KMS-11 (cell line): ENCODE measurements around the gene ACAP3.

Source experiments
- H2AFZ ChIP-seq: fragments of 200-600 bp; sonication (generic); 2 replicates; pipeline ENCODE4 v1.6.1; 2016; ENCODE audit warnings: antibody characterized with exemption, mixed run types, low read depth
- H3K27ac ChIP-seq: fragments of 200-600 bp; sonication (generic); 2 replicates; pipeline ENCODE4 v1.6.1; 2016; ENCODE audit warnings: mild to moderate bottlenecking, mixed run types
- H3K27me3 ChIP-seq: fragments of 200-600 bp; sonication (generic); 2 replicates; pipeline ENCODE4 v1.6.1; 2017; ENCODE audit warnings: mild to moderate bottlenecking, low read depth, mixed run types, moderate library complexity; ENCODE audit not compliant: insufficient read depth
- H3K36me3 ChIP-seq: fragments of 200-600 bp; sonication (generic); 2 replicates; pipeline ENCODE4 v1.6.1; 2017; ENCODE audit warnings: mild to moderate bottlenecking, mixed run types; ENCODE audit not compliant: insufficient read depth
- H3K4me1 ChIP-seq: fragments of 200-600 bp; sonication (generic); 2 replicates; pipeline ENCODE4 v1.6.1; 2016; ENCODE audit warnings: mild to moderate bottlenecking, low read depth, mixed run types; ENCODE audit not compliant: poor library complexity, severe bottlenecking
- H3K4me2 ChIP-seq: fragments of 200-600 bp; sonication (generic); 2 replicates; pipeline ENCODE4 v1.7.0; 2016; ENCODE audit warnings: mild to moderate bottlenecking, mixed run types
- H3K4me3 ChIP-seq: fragments of 200-600 bp; sonication (generic); IDR thresholded peaks from 2 replicates; pipeline ENCODE4 v1.6.1; 2017; ENCODE audit warnings: low read depth, low read length, mixed read lengths; ENCODE audit not compliant: insufficient read depth
- H3K79me2 ChIP-seq: fragments of 200-600 bp; sonication (generic); 2 replicates; pipeline ENCODE4 v1.6.1; 2016; ENCODE audit warnings: low read depth, mixed run types; ENCODE audit not compliant: insufficient read depth
- H3K9ac ChIP-seq: fragments of 200-600 bp; sonication (generic); 2 replicates; pipeline ENCODE4 v1.6.1; 2016; ENCODE audit warnings: mild to moderate bottlenecking, mixed run types
- H4K20me1 ChIP-seq: fragments of 200-600 bp; sonication (generic); 2 replicates; pipeline ENCODE4 v1.6.1; 2016; ENCODE audit warnings: mild to moderate bottlenecking, mixed run types; ENCODE audit not compliant: insufficient read depth
- CTCF ChIP-seq: fragments of 200-600 bp; sonication (generic); conservative IDR thresholded peaks from 2 replicates; pipeline ENCODE4 v1.6.1; 2017; ENCODE audit warnings: low read depth, mild to moderate bottlenecking, antibody characterized with exemption, low read length, moderate library complexity, mixed read lengths

ACAP3 gene

GRCh38 chr1:1351511-1352427, 44.0 kb upstream of the ACAP3 start:
- no peak overlapping the region for H3K27ac ChIP-seq
- H3K4me1 ChIP-seq, result peaks cover 17% of the 10 kb centered on the region
- H3K27me3 ChIP-seq, result no peaks in the 10 kb centered on the region; the same call in 1 of the 2 replicates
- H3K4me3 ChIP-seq, result no peak overlapping the region
- no peak for TF ChIP-seq CTCF
- H4K20me1 ChIP-seq, result no peaks in the 10 kb centered on the region
- H3K36me3 ChIP-seq, result no peaks in the 10 kb centered on the region
- no peak overlapping the region for H3K4me2 ChIP-seq
- no peaks in the 10 kb centered on the region; the same call in 1 of the 2 replicates for H3K79me2 ChIP-seq
- H3K9ac ChIP-seq, result no peak overlapping the region
- H2AFZ ChIP-seq, result no peak overlapping the region

DNA sequence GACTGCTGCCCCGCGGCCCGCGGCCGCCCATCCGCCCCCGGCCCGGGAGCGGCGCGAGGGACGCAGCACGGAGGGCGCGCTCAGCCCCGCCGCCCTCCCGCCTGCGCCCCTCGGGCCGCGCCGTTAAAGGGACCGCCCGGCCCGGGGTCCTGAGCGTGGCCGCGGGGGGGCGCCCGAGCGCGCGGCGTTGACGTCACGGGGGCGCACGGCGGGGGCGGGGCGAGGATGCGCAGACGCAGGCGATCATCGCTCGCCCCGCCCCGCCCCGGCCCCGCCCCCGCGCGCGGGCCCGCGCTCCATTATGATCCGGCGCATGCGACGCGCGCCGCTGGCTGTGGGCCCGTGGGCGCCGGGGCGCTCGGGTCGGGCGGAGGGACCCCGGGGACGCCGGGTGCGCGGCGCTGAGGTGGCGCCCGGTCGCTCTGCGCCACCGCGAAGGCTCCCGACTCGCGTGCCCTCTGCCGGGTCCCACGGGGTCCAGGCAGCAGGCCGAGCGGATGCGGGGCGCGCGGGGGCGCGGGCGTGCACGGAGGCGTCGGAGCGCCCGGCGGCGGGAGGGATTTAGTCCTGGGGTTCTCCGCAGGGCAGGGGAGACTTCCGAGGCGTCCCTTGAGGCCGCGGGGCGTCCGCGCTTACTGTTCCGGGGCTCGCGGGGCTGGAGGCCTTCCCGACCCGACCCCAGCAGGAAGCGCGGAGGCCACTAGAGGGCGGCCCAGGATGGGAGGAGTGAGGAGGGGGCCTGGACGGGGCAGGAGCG, 41.7 kb upstream of the ACAP3 start, which contains the start of gene DVL1:
DVL1 (minus strand) TSS at position 163 of the 757 bp plus-strand sequence. CDS start 353 bp downstream, outside the sequence.
- Histone ChIP-seq H3K4me3 (peak within 1 kb of the TSS; percentile 40), H3K27ac (peak within 1 kb of the TSS; percentile 46), H3K4me1 (peaks cover 17% of the 10 kb centered on the region), H2AFZ (peak within 1 kb of the TSS; percentile 59), H3K79me2 (no peaks in the 10 kb centered on the region; the same call in 1 of the 2 replicates), H3K36me3 (no peaks in the 10 kb centered on the region), H3K4me2 (peak within 1 kb of the TSS; percentile 67), H3K27me3 (no peaks in the 10 kb centered on the region; the same call in 1 of the 2 replicates), H4K20me1 (no peaks in the 10 kb centered on the region), H3K9ac (peak within 1 kb of the TSS; percentile 76; the same call in 1 of the 2 replicates)
- TF ChIP-seq CTCF, result peak; percentile 31

GRCh38 chr1:1348420-1349255, 40.9 kb upstream of the ACAP3 start:
- Histone ChIP-seq H3K4me3 (peak overlapping the region; percentile 40), H3K4me1 (peaks cover 17% of the 10 kb centered on the region), H3K27ac (no peak overlapping the region), H3K27me3 (no peaks in the 10 kb centered on the region; the same call in 1 of the 2 replicates), H3K36me3 (no peaks in the 10 kb centered on the region), H3K9ac (peak overlapping the region; percentile 53; the same call in 1 of the 2 replicates), H2AFZ (peak overlapping the region; percentile 59), H4K20me1 (no peaks in the 10 kb centered on the region), H3K79me2 (no peaks in the 10 kb centered on the region; the same call in 1 of the 2 replicates), H3K4me2 (peak overlapping the region; percentile 67)
- no peak for TF ChIP-seq CTCF
